Naive B cell (primary cell): ENCODE measurements around the gene MAP4K2. TPM values are rescaled to one million over a fixed set of nuclear protein-coding genes. Genes with fewer than 3 reads are reported as not detected.

Experiments used
- ATAC-seq, 2 donors: fragments of 150-1000 bp; cut with Tn5 transposase; 2 replicates each; pipeline ENCODE4 v1.10.0; 2021; ENCODE audit warnings: low read depth in 2 of 2, mild to moderate bottlenecking in 2 of 2, moderate library complexity in 2 of 2
- DNase-seq: peaks from one replicate; pipeline ENCODE4 v3.0.0; 2022
- H3K27ac Mint-ChIP-seq, 6 donors: one replicate each; pipeline ENCODE4 v1.8.0; 2020 to 2022; ENCODE audit warnings: mild to moderate bottlenecking in 6 of 6, mixed read lengths in 6 of 6, moderate library complexity in 5 of 6, inconsistent platforms in 2 of 6
- H3K27me3 Mint-ChIP-seq, 3 donors: one replicate each; pipeline ENCODE4 v1.8.0; 2021 to 2022; ENCODE audit warnings: mixed read lengths in 3 of 3, mild to moderate bottlenecking in 1 of 3
- H3K36me3 Mint-ChIP-seq, 2 donors: one replicate each; pipeline ENCODE4 v1.8.0; 2020 to 2022; ENCODE audit warnings: mixed read lengths in 2 of 2, inconsistent platforms in 1 of 2, mild to moderate bottlenecking in 1 of 2
- H3K4me1 Mint-ChIP-seq, 3 donors: one replicate each; pipeline ENCODE4 v1.8.0; 2020 to 2022; ENCODE audit warnings: mixed read lengths in 3 of 3, inconsistent platforms in 1 of 3, mild to moderate bottlenecking in 1 of 3, moderate library complexity in 1 of 3
- H3K4me3 Mint-ChIP-seq, 8 donors: one replicate each; pipeline ENCODE4 v1.8.0; 2020 to 2022; ENCODE audit warnings: mild to moderate bottlenecking in 8 of 8, mixed read lengths in 8 of 8, moderate library complexity in 8 of 8, inconsistent platforms in 2 of 8
- H3K9me3 Mint-ChIP-seq, 7 donors: one replicate each; pipeline ENCODE4 v1.8.0; 2020 to 2022; ENCODE audit warnings: mixed read lengths in 7 of 7, mild to moderate bottlenecking in 5 of 7, inconsistent platforms in 2 of 7, moderate library complexity in 1 of 7
- polyA plus RNA-seq, 6 donors: library from polyadenylated mRNA; unstranded; fragments of 300-500 nt; fragmentation: Illumina TruSeq; gene quantifications; one replicate each; pipeline ENCODE4 v1.2.3, GENCODE V29; 2021; ENCODE audit warnings: low read depth in 6 of 6

The MAP4K2 gene
- polyA plus RNA-seq, 6 donors from 2014 or later: 29.8 to 65.0 (median 39.7) TPM

GRCh38 chr11:64843686-64844329, 40.8 kb upstream of the MAP4K2 start:
- DNase-seq: no peak
- H3K4me3 Mint-ChIP-seq: peak overlapping the region; percentile 73 to 92 (median 86)
- no peak for ATAC-seq
- peaks cover 0 to 7% of the 10 kb centered on the region in 2 donors for H3K36me3 Mint-ChIP-seq
- peak overlapping the region in 4 of 6 donors; percentile 13 to 94 (median 83) for H3K27ac Mint-ChIP-seq
- no peaks in the 10 kb centered on the region for H3K27me3 Mint-ChIP-seq
- H3K9me3 Mint-ChIP-seq: no peaks in the 10 kb centered on the region
- H3K4me1 Mint-ChIP-seq: peaks cover 30 to 44% (median 34%) of the 10 kb centered on the region in 3 donors

- DNase-seq (no peak), ATAC-seq (no peak)
- no peaks in the 10 kb centered on the region for H3K27me3 Mint-ChIP-seq
- H3K27ac Mint-ChIP-seq: peak overlapping the region in 1 of 6 donors; percentile 77
- H3K36me3 Mint-ChIP-seq: peaks cover 0 to 7% of the 10 kb centered on the region in 2 donors
- H3K4me1 Mint-ChIP-seq: peaks cover 23 to 36% (median 27%) of the 10 kb centered on the region in 3 donors
- peak overlapping the region in 7 of 8 donors; percentile 72 to 92 (median 82) for H3K4me3 Mint-ChIP-seq
- no peaks in the 10 kb centered on the region for H3K9me3 Mint-ChIP-seq
Observed at GRCh38 chr11:64842851-64843685, 40.1 kb upstream of the MAP4K2 start.

DNA sequence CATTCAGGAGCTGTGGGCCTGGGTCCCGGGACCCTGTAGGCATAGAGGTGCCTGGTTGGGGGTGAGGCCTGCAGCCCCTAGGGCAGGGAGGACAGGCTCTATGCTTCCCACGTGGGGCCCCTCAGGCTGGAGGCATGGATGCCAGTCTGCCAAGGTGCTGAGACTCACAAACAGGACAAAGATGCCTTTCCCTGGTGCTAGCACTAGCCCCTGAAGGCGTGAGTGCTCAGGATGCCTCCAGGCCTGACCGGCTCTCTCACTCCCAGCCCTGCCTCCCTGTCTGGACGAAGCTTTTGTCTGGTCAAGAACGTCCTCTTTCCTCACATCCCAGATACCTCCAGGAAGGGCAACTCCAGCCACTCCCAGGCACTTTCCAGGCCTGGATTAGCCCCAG, 39.3 kb upstream of the MAP4K2 start:
- H3K4me1 Mint-ChIP-seq: peaks cover 21 to 33% (median 21%) of the 10 kb centered on the region in 3 donors
- DNase-seq: no peak
- no peak for ATAC-seq
- peak overlapping the region in 1 of 8 donors; percentile 22 for H3K4me3 Mint-ChIP-seq
- no peaks in the 10 kb centered on the region for H3K9me3 Mint-ChIP-seq
- peaks cover 0 to 7% of the 10 kb centered on the region in 2 donors for H3K36me3 Mint-ChIP-seq
- H3K27ac Mint-ChIP-seq: no peak overlapping the region
- H3K27me3 Mint-ChIP-seq: no peaks in the 10 kb centered on the region

GRCh38 chr11:64841592-64842365, 38.8 kb upstream of the MAP4K2 start:
- peak overlapping the region in 1 of 6 donors; percentile 86 for H3K27ac Mint-ChIP-seq
- no peaks in the 10 kb centered on the region for H3K27me3 Mint-ChIP-seq
- ATAC-seq: no peak
- no peaks in the 10 kb centered on the region for H3K9me3 Mint-ChIP-seq
- H3K4me3 Mint-ChIP-seq: no peak overlapping the region
- DNase-seq: no peak
- H3K36me3 Mint-ChIP-seq: peaks cover 0 to 7% of the 10 kb centered on the region in 2 donors
- H3K4me1 Mint-ChIP-seq: peaks cover 16 to 27% (median 16%) of the 10 kb centered on the region in 3 donors

DNA sequence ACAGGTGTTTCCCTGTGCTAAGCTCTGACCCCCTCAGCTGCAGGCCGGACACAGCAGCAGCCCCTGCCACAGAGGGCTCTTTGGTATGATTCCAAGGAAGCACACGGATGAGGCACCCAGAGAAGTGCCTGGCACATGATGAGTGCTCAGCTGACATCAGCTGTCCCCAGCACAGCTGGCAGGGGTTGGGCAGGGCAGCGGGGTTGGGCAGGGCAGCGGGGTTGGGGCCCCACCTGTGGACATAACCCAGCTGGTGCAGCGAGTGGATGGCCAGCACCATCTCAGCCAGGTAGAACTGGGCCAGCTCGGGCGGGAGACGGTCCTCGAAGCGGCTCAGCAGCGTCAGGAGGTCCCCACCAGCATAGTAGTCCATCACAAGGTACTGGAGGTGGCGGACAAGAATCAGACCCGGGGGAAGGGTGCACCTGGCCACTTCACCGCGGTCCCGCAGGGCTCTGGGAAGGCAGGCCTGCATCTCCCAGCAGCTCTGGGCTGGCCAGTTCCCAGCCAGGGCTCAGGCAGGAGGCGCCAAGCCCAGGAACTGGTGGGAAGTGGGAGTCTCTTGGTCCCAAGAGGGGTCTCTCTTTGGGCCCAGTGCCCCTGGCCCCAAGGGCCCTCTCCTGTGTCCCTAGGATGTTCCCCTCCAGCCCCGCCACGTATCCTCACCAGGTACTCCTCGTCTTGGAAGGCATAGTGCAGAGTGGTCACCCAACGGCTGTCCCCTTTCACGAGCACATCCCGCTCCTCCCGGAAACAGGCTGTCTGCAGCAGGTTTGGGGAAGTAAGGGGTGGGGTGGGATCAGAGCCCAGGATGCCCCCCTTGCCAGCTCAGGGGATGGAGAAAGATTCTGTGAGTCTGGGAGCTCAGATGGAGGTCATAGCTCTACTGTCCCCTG, 37.1 kb upstream of the MAP4K2 start:
- no peak for ATAC-seq
- peaks cover 11 to 23% (median 14%) of the 10 kb centered on the region in 3 donors for H3K4me1 Mint-ChIP-seq
- no peak overlapping the region for H3K27ac Mint-ChIP-seq
- no peak overlapping the region for H3K4me3 Mint-ChIP-seq
- no peaks in the 10 kb centered on the region for H3K27me3 Mint-ChIP-seq
- no peak for DNase-seq
- no peaks in the 10 kb centered on the region for H3K9me3 Mint-ChIP-seq
- H3K36me3 Mint-ChIP-seq: peaks cover 0 to 7% of the 10 kb centered on the region in 2 donors

DNA sequence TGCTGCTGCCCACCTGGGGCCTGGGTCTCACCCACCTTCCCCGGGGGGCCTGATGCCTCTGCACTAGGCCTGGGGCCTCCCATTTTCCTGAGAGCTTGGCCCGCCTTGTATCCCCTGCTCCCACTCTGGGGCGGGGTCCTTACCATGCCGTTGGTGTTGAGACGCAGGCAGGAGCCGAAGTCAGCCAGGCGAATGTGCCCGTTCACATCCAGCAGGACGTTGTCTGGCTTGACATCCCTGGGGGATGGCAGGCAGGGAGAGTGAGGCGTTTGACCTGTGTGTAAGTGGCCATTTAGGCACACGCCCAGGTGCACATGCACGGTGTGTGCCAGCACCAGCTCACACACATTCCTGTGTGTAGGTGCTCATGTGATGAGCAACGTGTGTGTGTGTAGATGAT, 36.3 kb upstream of the MAP4K2 start:
- Mint-ChIP-seq H3K36me3 (peaks cover 0 to 7% of the 10 kb centered on the region in 2 donors), H3K4me1 (peaks cover 8 to 19% (median 11%) of the 10 kb centered on the region in 3 donors), H3K27ac (no peak overlapping the region), H3K9me3 (no peaks in the 10 kb centered on the region), H3K4me3 (no peak overlapping the region), H3K27me3 (no peaks in the 10 kb centered on the region)
- ATAC-seq (no peak), DNase-seq (no peak)

- Mint-ChIP-seq H3K36me3 (peaks cover 0 to 7% of the 10 kb centered on the region in 2 donors), H3K9me3 (no peaks in the 10 kb centered on the region), H3K4me1 (peaks cover 5 to 15% (median 7%) of the 10 kb centered on the region in 3 donors), H3K27ac (no peak overlapping the region), H3K27me3 (no peaks in the 10 kb centered on the region), H3K4me3 (no peak overlapping the region)
- ATAC-seq (no peak), DNase-seq (no peak)
Observed at GRCh38 chr11:64838600-64839334, 35.8 kb upstream of the MAP4K2 start.

GRCh38 chr11:64837887-64838351, 34.9 kb upstream of the MAP4K2 start:
- H3K27ac Mint-ChIP-seq: no peak overlapping the region
- ATAC-seq (no peak), DNase-seq (no peak)
- H3K36me3 Mint-ChIP-seq: peaks cover 0 to 7% of the 10 kb centered on the region in 2 donors
- H3K27me3 Mint-ChIP-seq: no peaks in the 10 kb centered on the region
- H3K4me3 Mint-ChIP-seq: no peak overlapping the region
- H3K9me3 Mint-ChIP-seq: no peaks in the 10 kb centered on the region
- peaks cover 0 to 6% (median under 1%) of the 10 kb centered on the region in 3 donors for H3K4me1 Mint-ChIP-seq

GRCh38 chr11:64836448-64837072, 33.5 kb upstream of the MAP4K2 start:
- Mint-ChIP-seq H3K4me1 (peaks cover 0 to 4% (median 0%) of the 10 kb centered on the region in 3 donors), H3K27ac (no peak overlapping the region), H3K36me3 (peaks cover 0 to 15% of the 10 kb centered on the region in 2 donors), H3K27me3 (no peaks in the 10 kb centered on the region), H3K9me3 (no peaks in the 10 kb centered on the region), H3K4me3 (no peak overlapping the region)
- ATAC-seq (no peak), DNase-seq (no peak)

DNA sequence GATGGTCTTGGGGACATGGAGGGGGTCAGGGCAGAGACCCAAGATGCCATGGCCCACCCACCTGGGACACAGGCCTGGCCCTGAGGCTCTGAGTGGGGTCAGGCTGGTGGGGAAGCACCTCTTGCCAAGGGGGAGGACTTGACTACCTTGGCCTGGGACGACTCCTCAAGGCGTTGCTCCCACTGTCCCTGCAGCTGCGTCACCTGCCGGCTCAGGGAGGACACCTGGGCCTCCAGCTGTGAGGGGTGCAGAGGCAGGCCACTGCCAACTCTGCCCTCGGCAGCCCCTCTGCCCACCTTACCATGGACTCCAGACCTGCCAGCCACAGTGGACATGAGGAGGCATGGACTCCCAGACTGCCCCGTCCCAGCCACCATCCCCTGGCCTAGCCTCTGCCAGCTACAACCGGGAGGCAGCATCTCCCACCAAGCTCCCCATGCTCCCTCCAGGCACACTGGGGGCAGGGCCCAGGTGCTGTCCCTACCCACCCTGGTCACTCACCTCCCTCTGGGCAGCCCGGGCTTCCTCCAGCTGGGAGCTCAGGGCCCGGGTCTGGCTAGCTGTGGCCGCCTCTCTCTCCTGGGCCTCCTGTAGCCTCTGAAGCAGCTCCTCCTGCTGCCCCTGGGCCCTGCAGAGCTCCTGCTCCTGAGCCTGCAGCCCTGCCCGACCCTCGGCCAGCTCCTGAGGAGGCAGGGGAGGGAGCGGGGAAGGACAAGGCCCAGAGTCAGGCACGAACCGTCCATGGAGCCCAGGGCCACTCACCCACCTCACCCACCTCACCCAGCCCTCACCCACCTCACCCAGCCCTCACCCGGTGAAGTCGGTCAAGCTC, 32.8 kb upstream of the MAP4K2 start:
- DNase-seq (no peak), ATAC-seq (no peak)
- no peak overlapping the region for H3K27ac Mint-ChIP-seq
- no peak overlapping the region for H3K4me3 Mint-ChIP-seq
- peaks cover 0 to 4% (median 0%) of the 10 kb centered on the region in 3 donors for H3K4me1 Mint-ChIP-seq
- no peaks in the 10 kb centered on the region for H3K9me3 Mint-ChIP-seq
- H3K36me3 Mint-ChIP-seq: peaks cover 0 to 15% of the 10 kb centered on the region in 2 donors
- no peaks in the 10 kb centered on the region for H3K27me3 Mint-ChIP-seq
